22Rv1 (cell line): ENCODE results near the gene PACRGL.

ENCODE experiments used
- CTCF ChIP-seq: fragments of 450-650 bp; IDR thresholded peaks from 2 replicates; pipeline ENCODE4 v1.5.1; 2017; ENCODE audit warnings: mild to moderate bottlenecking
- ZFX ChIP-seq: fragments of 450-650 bp; IDR thresholded peaks from 2 replicates; pipeline ENCODE4 v1.6.1; 2017; ENCODE audit warnings: antibody characterized with exemption, borderline replicate concordance

- no peak for TF ChIP-seq CTCF
- no peak for TF ChIP-seq ZFX
Measured at GRCh38 chr4:20683766-20684165, 16.5 kb upstream of the PACRGL start.
